B cell (primary cell): ENCODE results near the gene ZNF827. TPM values are rescaled to one million over a fixed set of nuclear protein-coding genes. Genes with fewer than 3 reads are reported as not detected.

Experiments used
- ATAC-seq: fragments of 200-7000 bp; cut with Tn5 transposase; one replicate; pipeline ENCODE4 v1.10.0; 2021; ENCODE audit warnings: low read depth, mild to moderate bottlenecking, moderate number of reproducible peaks, moderate library complexity
- CTCF ChIA-PET: fragments of 350-600 bp; sonication (Branson Sonifier 250); formaldehyde crosslinking; loops from one replicate; lab custom pipeline; 2021; ENCODE audit warnings: antibody characterized with exemption, inconsistent platforms; lab: Charles Lee
- POLR2A ChIA-PET: fragments of 350-600 bp; sonication (Branson Sonifier 250); formaldehyde crosslinking; loops from one replicate; lab custom pipeline; 2021; ENCODE audit warnings: antibody characterized with exemption; lab: Charles Lee
- DNase-seq: peaks from one replicate; pipeline ENCODE4 v3.0.0; 2013
- H2AFZ ChIP-seq: 2 replicates; pipeline ENCODE4 v1.6.1; 2012; ENCODE audit warnings: mild to moderate bottlenecking, low read depth, low read length; ENCODE audit not compliant: insufficient read depth, poor library complexity, severe bottlenecking
- H3K27ac ChIP-seq, 2 donors: 1 replicate in 1 of 2; 2 replicates in 1 of 2; pipeline ENCODE4 v1.5.1; 2012 to 2013; ENCODE audit warnings: low read length in 2 of 2, mild to moderate bottlenecking in 2 of 2, moderate library complexity in 1 of 2
- H3K27me3 ChIP-seq, 4 experiments: fragments of 200-600 bp in 1 of 4; sonication (generic) in 1 of 4; replicated peaks in 1 of 4; 1 replicate in 2 of 4; 2 replicates in 2 of 4; pipeline versions ENCODE4 v1.6.1 to v1.7.0; 2013 to 2016; ENCODE audit warnings: low read length in 3 of 4, mild to moderate bottlenecking in 2 of 4, mixed read lengths in 1 of 4, moderate library complexity in 1 of 4; ENCODE audit not compliant: insufficient read depth in 4 of 4, control insufficient read depth in 3 of 4; ENCODE audit errors: control extremely low read depth in 1 of 4
- H3K36me3 ChIP-seq, 2 experiments: replicated peaks in 1 of 2; 1 replicate in 1 of 2; 2 replicates in 1 of 2; pipeline versions ENCODE4 v1.6.1 to v1.7.1; 2013; ENCODE audit warnings: low read length in 1 of 2; ENCODE audit not compliant: insufficient read depth in 2 of 2, control insufficient read depth in 1 of 2; ENCODE audit errors: control extremely low read depth in 1 of 2, extremely low read depth in 1 of 2
- H3K4me1 ChIP-seq, 2 donors: fragments of 200-600 bp in 1 of 2; sonication (generic) in 1 of 2; 1 replicate in 1 of 2; 2 replicates in 1 of 2; pipeline versions ENCODE4 v1.5.1 to v1.6.1; 2013 to 2017; ENCODE audit warnings: low read length in 2 of 2; ENCODE audit not compliant: control insufficient read depth in 2 of 2, insufficient read depth in 2 of 2
- H3K4me2 ChIP-seq: replicated peaks from 2 replicates; pipeline ENCODE3; 2012; ENCODE audit warnings: mild to moderate bottlenecking, low read depth, low read length; ENCODE audit not compliant: poor library complexity, severe bottlenecking
- H3K4me3 ChIP-seq, 5 experiments: fragments of 200-600 bp in 1 of 5; sonication (generic) in 1 of 5; 1 replicate in 3 of 5; 2 replicates in 2 of 5; pipeline versions ENCODE4 v1.5.1 to v1.7.0; 2011 to 2016; ENCODE audit warnings: low read length in 4 of 5, mild to moderate bottlenecking in 4 of 5, low read depth in 2 of 5, control low read depth in 1 of 5, moderate library complexity in 1 of 5; ENCODE audit not compliant: insufficient read depth in 1 of 5; ENCODE audit errors: control extremely low read depth in 1 of 5, extremely low read depth in 1 of 5
- H3K79me2 ChIP-seq: fragments of 200-600 bp; sonication (generic); one replicate; pipeline ENCODE4 v1.6.0; 2016; ENCODE audit warnings: low read length; ENCODE audit not compliant: control insufficient read depth, insufficient read depth
- H3K9ac ChIP-seq: fragments of 200-600 bp; sonication (generic); 2 replicates; pipeline ENCODE4 v1.6.1; 2017; ENCODE audit warnings: mild to moderate bottlenecking, low read length, moderate library complexity
- H3K9me3 ChIP-seq, 3 donors: one replicate each; pipeline versions ENCODE4 v1.6.1 to v1.7.1; 2013; ENCODE audit warnings: low read length in 2 of 3; ENCODE audit not compliant: control insufficient read depth in 2 of 3, insufficient read depth in 1 of 3; ENCODE audit errors: control extremely low read depth in 1 of 3
- H4K20me1 ChIP-seq: 2 replicates; pipeline ENCODE4 v1.6.0; 2012; ENCODE audit warnings: mild to moderate bottlenecking, low read length; ENCODE audit not compliant: insufficient read depth, control insufficient read depth, poor library complexity, severe bottlenecking
- H3K27ac Mint-ChIP-seq: one replicate; pipeline ENCODE4 v1.8.0; 2021; ENCODE audit warnings: mixed read lengths
- H3K27me3 Mint-ChIP-seq: one replicate; pipeline ENCODE4 v1.8.0; 2021; ENCODE audit warnings: mixed read lengths
- H3K4me1 Mint-ChIP-seq: one replicate; pipeline ENCODE4 v1.8.0; 2021; ENCODE audit warnings: mixed read lengths
- H3K4me3 Mint-ChIP-seq: one replicate; pipeline ENCODE4 v1.8.0; 2021; ENCODE audit warnings: mixed read lengths
- H3K9me3 Mint-ChIP-seq: one replicate; pipeline ENCODE4 v1.8.0; 2022; ENCODE audit warnings: mixed read lengths; ENCODE audit not compliant: insufficient read depth
- EZH2 ChIP-seq: IDR thresholded peaks from 2 replicates; pipeline ENCODE4 v1.6.1; 2012; ENCODE audit warnings: borderline replicate concordance, low read depth, mild to moderate bottlenecking, moderate library complexity, low read length; ENCODE audit not compliant: insufficient read depth, poor library complexity, severe bottlenecking
- WGBS: methylation state at CpG from one replicate; pipeline ENCODE4 v1.1.5; 2013; ENCODE audit warnings: missing lambda C conversion rate; ENCODE audit not compliant: insufficient coverage; 5-methylcytosine and 5-hydroxymethylcytosine counted together
- intact Hi-C: fragments of 100-400 bp; cut with micrococcal nuclease; formaldehyde crosslinking; loops from one replicate; pipeline ENCODE4 v1.10.0; 2022
- polyA plus RNA-seq: library from polyadenylated mRNA; depleted of rRNA; stranded (reverse); fragments of >200 nt; gene quantifications from 2 replicates; pipeline ENCODE4 v1.2.3, GENCODE V29; 2012
- total RNA-seq, 2 donors: library from RNA; stranded (reverse); fragments of 120-200 nt in 1 of 2; gene quantifications; 1 replicate in 1 of 2; 2 replicates in 1 of 2; pipeline versions ENCODE4 v1.2.3 to v1.2.4, GENCODE V29; 2013 to 2022
- TF ChIP-seq, protein P1 (sequence below): fragments of 200-600 bp; IDR thresholded peaks from one replicate; pipeline ENCODE4 v1.8.0; 2022; ENCODE audit warnings: antibody characterized with exemption, mild to moderate bottlenecking

ZNF827 gene
- total and polyA plus RNA-seq, 2 donors (not counting 1 experiment from before 2014, with no cell fraction given) = 20.6 to 30.1 TPM

DNA sequence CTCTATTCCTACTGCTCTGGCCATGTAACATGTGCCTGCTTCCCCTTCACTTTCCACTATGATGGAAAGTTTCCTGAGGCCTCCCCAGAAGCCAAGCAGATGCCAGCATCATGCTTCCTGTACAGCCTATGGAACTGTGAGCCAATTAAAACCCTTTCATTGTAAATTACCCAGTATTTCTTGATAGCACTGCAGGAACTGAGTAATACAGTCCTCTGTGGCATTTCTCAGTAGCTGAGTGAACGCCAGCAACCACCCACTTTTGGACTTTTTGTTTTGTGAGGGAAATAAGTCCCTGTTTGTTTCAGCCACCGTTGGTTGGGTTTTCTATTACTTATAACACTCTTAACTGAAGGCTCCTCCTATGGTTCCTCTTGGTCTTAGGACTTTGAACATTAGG lies 154.6 kb downstream of the ZNF827 start:
- no peaks in the 10 kb centered on the region for H3K27me3 ChIP-seq
- WGBS = 100% methylated on average over 1 of the region's 2 CpGs
- no peak for DNase-seq
- no peaks in the 10 kb centered on the region for H3K4me1 ChIP-seq
- intact Hi-C loops = no loop called here
- H3K79me2 ChIP-seq = no peaks in the 10 kb centered on the region
- POLR2A ChIA-PET = no interaction called here
- H4K20me1 ChIP-seq = no peaks in the 10 kb centered on the region
- H2AFZ ChIP-seq = no peak overlapping the region
- H3K9me3 ChIP-seq = no peaks in the 10 kb centered on the region
- no peak overlapping the region for H3K4me3 ChIP-seq
- no peak for ATAC-seq
- no peak overlapping the region for H3K4me2 ChIP-seq
- Mint-ChIP-seq H3K27ac (no peak overlapping the region), H3K27me3 (no peaks in the 10 kb centered on the region), H3K9me3 (peaks cover 3% of the 10 kb centered on the region), H3K4me3 (no peak overlapping the region), H3K4me1 (no peaks in the 10 kb centered on the region)
- no peak overlapping the region for H3K27ac ChIP-seq
- H3K9ac ChIP-seq = no peak overlapping the region
- peaks cover 0 to 10% of the 10 kb centered on the region in 2 experiments for H3K36me3 ChIP-seq
- TF ChIP-seq EZH2 = no peak
- TF ChIP-seq, protein P1, sequence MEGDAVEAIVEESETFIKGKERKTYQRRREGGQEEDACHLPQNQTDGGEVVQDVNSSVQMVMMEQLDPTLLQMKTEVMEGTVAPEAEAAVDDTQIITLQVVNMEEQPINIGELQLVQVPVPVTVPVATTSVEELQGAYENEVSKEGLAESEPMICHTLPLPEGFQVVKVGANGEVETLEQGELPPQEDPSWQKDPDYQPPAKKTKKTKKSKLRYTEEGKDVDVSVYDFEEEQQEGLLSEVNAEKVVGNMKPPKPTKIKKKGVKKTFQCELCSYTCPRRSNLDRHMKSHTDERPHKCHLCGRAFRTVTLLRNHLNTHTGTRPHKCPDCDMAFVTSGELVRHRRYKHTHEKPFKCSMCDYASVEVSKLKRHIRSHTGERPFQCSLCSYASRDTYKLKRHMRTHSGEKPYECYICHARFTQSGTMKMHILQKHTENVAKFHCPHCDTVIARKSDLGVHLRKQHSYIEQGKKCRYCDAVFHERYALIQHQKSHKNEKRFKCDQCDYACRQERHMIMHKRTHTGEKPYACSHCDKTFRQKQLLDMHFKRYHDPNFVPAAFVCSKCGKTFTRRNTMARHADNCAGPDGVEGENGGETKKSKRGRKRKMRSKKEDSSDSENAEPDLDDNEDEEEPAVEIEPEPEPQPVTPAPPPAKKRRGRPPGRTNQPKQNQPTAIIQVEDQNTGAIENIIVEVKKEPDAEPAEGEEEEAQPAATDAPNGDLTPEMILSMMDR = no peak
- CTCF ChIA-PET = no interaction called here

- Histone ChIP-seq H3K9ac (no peak overlapping the region), H2AFZ (no peak overlapping the region), H3K27ac (no peak overlapping the region), H3K4me3 (no peak overlapping the region), H3K9me3 (no peaks in the 10 kb centered on the region), H3K4me2 (no peak overlapping the region), H3K4me1 (no peaks in the 10 kb centered on the region), H3K79me2 (no peaks in the 10 kb centered on the region), H4K20me1 (no peaks in the 10 kb centered on the region), H3K36me3 (peaks cover 0 to 10% of the 10 kb centered on the region in 2 experiments), H3K27me3 (no peaks in the 10 kb centered on the region)
- DNase-seq (no peak), ATAC-seq (no peak)
- Mint-ChIP-seq H3K9me3 (peaks cover 3% of the 10 kb centered on the region), H3K27me3 (no peaks in the 10 kb centered on the region), H3K4me1 (no peaks in the 10 kb centered on the region), H3K27ac (no peak overlapping the region), H3K4me3 (no peak overlapping the region)
- CTCF ChIA-PET = no interaction called here
- TF ChIP-seq, protein P1 = no peak
- TF ChIP-seq EZH2 = no peak
- POLR2A ChIA-PET = no interaction called here
- 100% methylated on average over 2 of the region's 5 CpGs for WGBS
- intact Hi-C loops = no loop called here
These were observed 155.9 kb downstream of the ZNF827 start for GRCh38 chr4:145782756-145783155.
